Gastroesophageal sphincter (tissue), 4 donors: ENCODE measurements around the gene EVC2. TPM values are rescaled to one million over a fixed set of nuclear protein-coding genes. Genes with fewer than 3 reads are reported as not detected.

Source experiments
- ATAC-seq: fragments of 150-250 bp; one replicate; pipeline ENCODE4 v1.9.1; 2016; ENCODE audit warnings: mild to moderate bottlenecking, moderate library complexity
- H3K27ac ChIP-seq, 4 donors: fragments of 200-600 bp; sonication (generic) in 3 of 4; 1 replicate in 3 of 4; 2 replicates in 1 of 4; pipeline ENCODE4 v1.5.1; 2016 to 2019
- H3K27me3 ChIP-seq: fragments of 200-600 bp; sonication (generic); one replicate; pipeline ENCODE4 v1.5.1; 2019
- H3K36me3 ChIP-seq, 2 donors: fragments of 200-600 bp; sonication (generic); one replicate each; pipeline ENCODE4 v1.5.1; 2019; ENCODE audit warnings: control low read depth in 1 of 2
- H3K4me1 ChIP-seq, 3 donors: fragments of 200-600 bp; sonication (generic); 1 replicate in 2 of 3; 2 replicates in 1 of 3; pipeline ENCODE4 v1.5.1; 2016 to 2019; ENCODE audit warnings: control low read depth in 2 of 3
- H3K4me3 ChIP-seq, 2 donors: fragments of 200-600 bp; sonication (generic); one replicate each; pipeline ENCODE4 v1.5.1; 2019; ENCODE audit warnings: mild to moderate bottlenecking in 1 of 2, moderate library complexity in 1 of 2
- H3K9me3 ChIP-seq, 3 donors: fragments of 200-600 bp; sonication (generic); one replicate each; pipeline ENCODE4 v1.5.1; 2017 to 2019; ENCODE audit warnings: control low read depth in 2 of 3
- CTCF ChIP-seq, 4 experiments: fragments of 200-600 bp in 2 of 4; fragments of 450-650 bp in 2 of 4; sonication (generic) in 1 of 4; IDR thresholded peaks; one replicate each; pipeline ENCODE4 v1.5.1; 2017 to 2019; ENCODE audit warnings: antibody characterized with exemption in 4 of 4, mild to moderate bottlenecking in 2 of 4, moderate library complexity in 2 of 4
- EP300 ChIP-seq: sonication (generic); formaldehyde crosslinking; IDR thresholded peaks from one replicate; pipeline ENCODE4 v1.6.1; 2017; ENCODE audit warnings: antibody characterized with exemption, mild to moderate bottlenecking
- POLR2A ChIP-seq, 2 donors: fragments of 450-650 bp; IDR thresholded peaks; one replicate each; pipeline ENCODE4 v1.6.1; 2017; ENCODE audit warnings: antibody characterized with exemption in 2 of 2, mild to moderate bottlenecking in 2 of 2, moderate library complexity in 1 of 2
- POLR2AphosphoS5 ChIP-seq: sonication (generic); formaldehyde crosslinking; IDR thresholded peaks from one replicate; pipeline ENCODE4 v1.6.1; 2017; ENCODE audit warnings: antibody characterized with exemption
- WGBS, 2 donors: methylation state at CpG; one replicate each; pipeline ENCODE4 v1.1.5; 2018; ENCODE audit warnings: low coverage in 1 of 2; 5-methylcytosine and 5-hydroxymethylcytosine counted together
- total RNA-seq, 4 donors: library from RNA; depleted of rRNA; stranded (reverse); fragments of >200 nt; gene quantifications; one replicate each; pipeline ENCODE4 v1.1.0, GENCODE V29; 2016

The EVC2 gene
- total RNA-seq, 4 donors from 2014 or later, result 9.3 to 16.3 (median 12.4) TPM

GRCh38 chr4:5631352-5632065, 76.8 kb downstream of the EVC2 start:
- no peak for TF ChIP-seq POLR2A (IDR thresholded peaks at IDR 0.05)
- no peak for TF ChIP-seq CTCF (IDR thresholded peaks at IDR 0.05)
- TF ChIP-seq EP300, result no peak
- TF ChIP-seq POLR2AphosphoS5, result no peak
- Histone ChIP-seq H3K9me3 (no peaks in the 10 kb centered on the region), H3K4me1 (no peaks in the 10 kb centered on the region), H3K4me3 (no peak overlapping the region), H3K27ac (no peak overlapping the region), H3K27me3 (no peaks in the 10 kb centered on the region), H3K36me3 (peaks cover 0 to 98% of the 10 kb centered on the region in 2 donors)
- WGBS, 2 donors, result 62 to 71% methylated on average over 6 to 9 of the region's 9 CpGs
- ATAC-seq, result peak; percentile 13

GRCh38 chr4:5630762-5631161, 77.6 kb downstream of the EVC2 start:
- Histone ChIP-seq H3K36me3 (peaks cover 0 to 98% of the 10 kb centered on the region in 2 donors), H3K27ac (no peak overlapping the region), H3K9me3 (no peaks in the 10 kb centered on the region), H3K27me3 (no peaks in the 10 kb centered on the region), H3K4me3 (no peak overlapping the region), H3K4me1 (no peaks in the 10 kb centered on the region)
- no peak for TF ChIP-seq POLR2A (IDR thresholded peaks at IDR 0.05)
- no peak for TF ChIP-seq EP300
- no peak for TF ChIP-seq CTCF (IDR thresholded peaks at IDR 0.05)
- TF ChIP-seq POLR2AphosphoS5, result no peak
- no peak for ATAC-seq
- WGBS, 2 donors, result 90 to 91% methylated on average over 3 of the region's 3 CpGs

GRCh38 chr4:5629542-5629941, 78.8 kb downstream of the EVC2 start:
- no peak overlapping the region for H3K4me3 ChIP-seq
- H3K27ac ChIP-seq, result no peak overlapping the region
- H3K4me1 ChIP-seq, result no peaks in the 10 kb centered on the region
- H3K36me3 ChIP-seq, result peaks cover 0 to 100% of the 10 kb centered on the region in 2 donors
- H3K27me3 ChIP-seq, result no peaks in the 10 kb centered on the region
- WGBS, 2 donors, result 96 to 97% methylated on average over 4 of the region's 4 CpGs
- ATAC-seq, result no peak
- no peak for TF ChIP-seq POLR2A (IDR thresholded peaks at IDR 0.05)
- TF ChIP-seq CTCF (IDR thresholded peaks at IDR 0.05), result no peak
- TF ChIP-seq POLR2AphosphoS5, result no peak
- TF ChIP-seq EP300, result no peak
- no peaks in the 10 kb centered on the region for H3K9me3 ChIP-seq

- H3K4me1 ChIP-seq, result no peaks in the 10 kb centered on the region
- WGBS, 2 donors, result 50 to 95% methylated on average over 1 to 2 of the region's 2 CpGs
- H3K27ac ChIP-seq, result no peak overlapping the region
- H3K4me3 ChIP-seq, result no peak overlapping the region
- H3K36me3 ChIP-seq, result peaks cover 0 to 100% of the 10 kb centered on the region in 2 donors
- no peak for ATAC-seq
- no peaks in the 10 kb centered on the region for H3K27me3 ChIP-seq
- TF ChIP-seq POLR2AphosphoS5 (no peak), EP300 (no peak), CTCF (IDR thresholded peaks at IDR 0.05) (no peak), POLR2A (IDR thresholded peaks at IDR 0.05) (no peak)
- H3K9me3 ChIP-seq, result no peaks in the 10 kb centered on the region
These were observed 81.4 kb downstream of the EVC2 start for GRCh38 chr4:5626913-5627312.

GRCh38 chr4:5622596-5622995, 85.8 kb downstream of the EVC2 start:
- WGBS, 2 donors, result 96 to 100% methylated on average over 5 to 10 of the region's 23 CpGs
- Histone ChIP-seq H3K36me3 (peaks cover 0 to 99% of the 10 kb centered on the region in 2 donors), H3K27me3 (no peaks in the 10 kb centered on the region), H3K9me3 (no peaks in the 10 kb centered on the region), H3K27ac (no peak overlapping the region), H3K4me1 (no peaks in the 10 kb centered on the region), H3K4me3 (no peak overlapping the region)
- TF ChIP-seq EP300, result no peak
- TF ChIP-seq POLR2AphosphoS5, result no peak
- no peak for TF ChIP-seq CTCF (IDR thresholded peaks at IDR 0.05)
- no peak for TF ChIP-seq POLR2A (IDR thresholded peaks at IDR 0.05)
- ATAC-seq, result no peak
